HS-5 (cell line): ENCODE data around the gene WNK1.
"Not testable (repeated sequence)": the region's sequence is repeated elsewhere in the genome, so short reads cannot be mapped to it uniquely, and the experiment has no call there.

Experiments
- DNase-seq: peaks from one replicate; pipeline ENCODE4 v3.0.0-alpha.2; 2012; ENCODE audit warnings: low read depth

The WNK1 gene

DNA sequence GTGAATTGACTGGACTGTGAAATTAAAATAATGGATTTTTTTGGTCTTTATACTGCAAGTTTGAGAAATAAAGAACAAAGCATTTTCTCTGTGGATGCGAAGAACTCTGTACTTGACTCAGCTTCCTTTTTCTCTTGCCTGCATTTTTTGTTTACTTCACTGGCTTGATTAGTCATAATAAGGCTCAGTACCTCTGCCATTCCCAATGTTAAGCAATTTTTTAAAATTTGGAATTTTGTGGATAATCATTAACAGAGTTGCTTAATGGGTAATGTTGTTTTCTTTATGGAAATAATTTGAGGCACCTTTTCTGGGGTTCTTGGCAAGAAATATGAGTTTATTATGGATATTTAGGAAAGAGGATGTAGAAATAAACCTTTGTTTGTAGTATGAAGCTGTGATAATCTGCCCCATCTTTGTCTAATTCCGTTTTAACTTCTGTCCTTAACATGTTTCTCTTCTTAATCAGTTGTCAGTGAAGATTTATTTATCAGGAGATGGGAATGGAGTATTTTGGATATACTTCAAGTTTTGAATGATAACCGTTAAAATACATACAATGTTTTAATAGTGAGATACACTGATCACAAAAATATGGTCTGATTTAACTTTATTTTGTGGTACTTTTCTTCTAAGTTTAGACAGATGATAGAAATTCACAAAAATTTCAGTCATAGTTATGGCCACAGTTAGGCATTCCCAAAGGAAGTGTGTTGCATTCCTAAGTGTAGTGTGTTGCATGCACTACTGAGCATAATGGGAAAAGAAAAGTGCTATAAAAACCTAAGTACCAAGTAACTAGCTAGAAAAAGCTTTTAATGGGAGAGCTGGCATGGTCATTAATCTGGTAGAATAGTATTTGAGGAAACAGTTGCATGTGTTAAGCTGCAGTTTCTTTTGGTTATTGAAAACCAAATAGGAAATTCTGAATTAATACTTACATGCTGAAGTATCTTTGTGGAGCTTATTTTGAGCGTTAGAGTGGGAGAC, 27.7 kb downstream of the WNK1 start:
- peak; percentile 32 for DNase-seq

DNA sequence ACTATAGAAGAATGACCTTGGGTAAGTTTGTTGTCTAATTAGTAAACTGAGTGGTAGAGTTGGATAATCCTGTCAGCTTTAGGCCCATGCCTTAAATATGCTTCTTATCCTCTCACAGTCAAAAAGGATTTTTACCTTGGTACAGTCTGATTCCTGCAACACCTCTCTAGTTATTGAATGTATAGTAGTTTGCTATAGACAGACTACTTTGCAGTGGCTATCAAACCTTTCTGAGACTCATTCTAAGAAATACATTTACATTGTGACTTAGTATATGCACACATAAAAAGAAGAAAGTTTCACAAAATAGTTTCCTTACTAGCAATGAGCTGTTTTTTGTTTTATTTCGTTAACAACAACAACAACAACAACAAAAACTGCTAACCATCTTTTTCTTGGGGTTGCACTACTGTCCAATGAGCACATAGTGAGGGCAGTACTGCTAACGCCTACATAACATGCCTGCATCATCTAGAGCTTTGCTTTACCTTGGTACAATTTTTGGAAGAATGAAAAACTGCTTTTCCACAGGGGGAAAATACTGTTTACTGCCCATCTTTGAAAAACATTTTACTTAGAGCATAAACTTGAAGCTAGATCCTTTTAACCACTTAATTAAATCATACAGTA, 28.5 kb downstream of the WNK1 start:
- no peak for DNase-seq

DNA sequence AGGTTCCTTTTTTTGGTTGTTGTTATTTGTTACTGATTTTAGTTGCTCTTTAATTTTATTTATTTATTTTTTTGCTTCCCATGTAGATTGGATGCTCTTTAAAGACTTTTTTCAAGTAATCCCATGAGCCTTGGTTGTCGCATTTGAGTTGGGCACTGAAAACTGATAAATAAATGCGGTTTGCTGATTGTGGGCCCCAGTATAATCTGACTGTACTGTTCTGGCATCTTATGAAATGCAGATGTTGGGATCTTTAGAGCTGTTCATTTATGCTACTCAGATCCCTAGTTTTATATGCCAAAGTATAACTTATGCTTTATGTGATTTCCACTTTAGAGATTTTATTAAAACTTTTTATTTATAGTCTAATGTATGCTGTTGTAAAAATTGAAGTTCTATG, 33.3 kb downstream of the WNK1 start:
- DNase-seq: no peak

DNA sequence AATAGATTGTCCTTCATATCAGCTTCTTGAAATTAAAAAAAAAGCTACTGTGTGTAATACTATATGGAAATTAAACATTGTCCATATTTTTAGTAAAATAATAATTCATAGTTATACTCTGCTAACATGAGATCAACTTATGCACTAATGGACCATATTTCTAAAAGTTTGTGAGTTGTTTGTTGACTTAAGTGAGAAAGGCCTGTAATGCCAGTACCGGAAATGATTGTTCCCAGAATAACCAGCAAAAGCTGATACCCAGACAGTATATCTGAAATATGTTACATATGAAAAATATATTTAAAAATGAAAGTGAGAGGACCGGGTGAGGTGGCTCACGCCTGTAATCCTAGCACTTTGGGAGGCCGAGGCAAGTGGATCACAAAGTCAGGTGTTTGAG, 35.9 kb downstream of the WNK1 start:
- no peak for DNase-seq

DNA sequence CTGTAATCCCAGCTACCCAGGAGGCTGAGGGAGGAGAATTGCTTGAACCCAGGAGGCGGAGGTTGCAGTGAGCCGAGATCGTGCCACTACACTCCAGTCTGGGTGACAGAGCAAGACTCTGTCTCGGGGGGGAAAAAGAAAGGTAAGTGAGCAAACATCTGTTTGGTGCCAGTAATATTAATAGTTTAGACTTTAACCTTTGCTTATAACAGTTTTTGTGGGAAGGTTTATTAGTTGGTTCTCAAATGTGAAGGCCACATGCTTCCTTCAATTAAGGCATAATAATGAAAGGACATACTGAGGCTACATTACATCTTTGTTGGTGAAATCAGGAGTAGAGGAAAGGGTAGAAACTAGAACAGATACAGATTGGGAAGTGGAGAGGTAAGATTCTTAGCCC, 36.4 kb downstream of the WNK1 start:
- not testable (repeated sequence) for DNase-seq

DNA sequence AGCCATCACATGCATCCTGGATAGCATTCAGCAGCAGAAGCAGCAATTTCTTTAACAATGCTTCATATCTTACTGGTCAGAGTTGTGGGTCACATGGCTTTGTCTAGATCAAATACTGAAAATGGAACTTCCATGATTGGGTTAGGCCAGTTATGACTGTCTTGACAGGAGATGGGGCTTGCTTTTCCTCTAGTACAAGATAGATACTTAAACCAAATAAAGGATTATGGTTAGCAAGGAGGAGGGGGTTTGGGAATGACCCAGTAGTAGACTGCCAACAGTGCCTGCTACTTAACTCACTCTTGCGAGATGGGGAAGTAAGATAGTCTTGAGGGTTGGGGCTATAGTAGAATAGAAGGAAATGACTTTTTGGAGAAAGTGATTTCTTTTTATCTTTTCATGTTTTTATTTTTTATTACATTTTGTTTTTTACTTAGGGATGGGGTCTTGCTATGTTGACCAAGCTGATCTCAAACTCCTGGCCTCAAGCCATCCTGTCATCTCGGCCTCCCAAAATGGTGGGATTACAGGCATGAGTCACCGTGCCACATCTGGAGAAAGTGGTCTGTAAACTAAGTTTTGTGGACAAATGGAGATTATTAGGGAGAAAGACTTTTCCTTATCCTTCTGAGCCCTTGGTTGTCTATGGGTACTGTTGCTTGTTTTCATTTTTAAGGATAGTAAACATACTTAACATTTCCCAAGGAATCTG, 37.6 kb downstream of the WNK1 start:
- DNase-seq: no peak

DNA sequence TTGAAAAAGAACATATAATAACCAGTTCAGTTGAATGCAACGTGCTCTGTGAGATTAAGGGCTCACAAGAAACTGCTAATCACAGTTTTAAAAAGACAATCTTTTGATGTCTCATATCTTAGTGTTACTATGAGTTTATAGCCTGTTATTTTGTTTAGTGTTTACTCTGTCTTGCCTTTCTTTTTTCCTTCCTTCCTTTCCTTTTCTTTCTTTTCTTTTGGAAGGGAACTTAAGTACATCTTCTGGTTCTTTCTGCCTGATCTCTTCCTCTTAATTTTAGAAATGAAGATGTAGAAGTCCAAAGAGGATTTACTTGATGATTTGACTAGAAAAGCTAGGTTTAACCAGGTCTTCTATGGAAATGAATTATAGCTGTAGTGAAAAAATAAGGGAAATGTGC, 38.2 kb downstream of the WNK1 start:
- DNase-seq: no peak

GRCh38 chr12:793037-793436, 40.7 kb downstream of the WNK1 start:
- no peak for DNase-seq

DNA sequence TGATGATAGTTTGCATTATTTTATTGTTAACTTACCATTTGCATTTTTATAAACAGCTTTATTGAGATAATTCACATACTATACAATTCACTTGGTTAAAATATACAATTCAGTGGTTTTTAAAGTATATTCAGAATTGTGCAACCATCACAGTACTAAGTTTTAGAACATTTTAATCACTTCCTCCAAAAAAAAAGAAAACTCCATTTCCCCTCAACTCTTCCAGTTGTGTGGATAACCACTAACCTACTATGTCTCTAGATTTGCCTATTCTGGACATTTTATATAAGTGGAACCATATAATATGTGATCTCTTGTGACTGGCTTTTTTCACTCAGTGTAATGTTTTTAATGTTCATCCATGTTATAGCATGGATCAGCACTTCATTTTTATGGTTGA, 41.3 kb downstream of the WNK1 start:
- DNase-seq: no peak

DNA sequence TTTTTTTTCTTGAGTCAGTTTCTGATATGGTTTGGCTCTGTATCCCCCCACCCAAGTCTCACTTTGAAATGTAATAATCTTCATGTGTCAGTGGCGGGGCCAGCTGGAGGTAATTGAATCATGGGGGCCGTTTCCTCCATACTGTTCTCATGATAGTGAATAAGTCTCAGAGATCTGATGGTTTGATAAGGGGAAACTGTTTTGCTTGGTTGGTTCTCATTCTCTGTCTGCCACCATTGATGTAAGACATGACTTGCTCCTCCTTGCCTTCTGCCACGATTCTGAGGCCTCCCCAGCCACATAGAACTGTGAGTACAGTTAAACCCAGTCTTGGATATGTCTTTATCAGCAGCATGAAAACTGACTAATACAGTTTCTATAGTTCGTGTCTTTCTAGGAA, 42.9 kb downstream of the WNK1 start:
- DNase-seq: no peak

- DNase-seq: no peak
These were observed 48.0 kb downstream of the WNK1 start for GRCh38 chr12:800401-800800.

- DNase-seq: peak; percentile 11
These were observed 50.1 kb downstream of the WNK1 start for GRCh38 chr12:802242-803120.

- no peak for DNase-seq
These were observed 52.7 kb downstream of the WNK1 start for GRCh38 chr12:805022-805632.

GRCh38 chr12:806200-806791, 53.9 kb downstream of the WNK1 start:
- no peak for DNase-seq

- DNase-seq: no peak
These were observed 54.8 kb downstream of the WNK1 start for GRCh38 chr12:807041-807735.

DNA sequence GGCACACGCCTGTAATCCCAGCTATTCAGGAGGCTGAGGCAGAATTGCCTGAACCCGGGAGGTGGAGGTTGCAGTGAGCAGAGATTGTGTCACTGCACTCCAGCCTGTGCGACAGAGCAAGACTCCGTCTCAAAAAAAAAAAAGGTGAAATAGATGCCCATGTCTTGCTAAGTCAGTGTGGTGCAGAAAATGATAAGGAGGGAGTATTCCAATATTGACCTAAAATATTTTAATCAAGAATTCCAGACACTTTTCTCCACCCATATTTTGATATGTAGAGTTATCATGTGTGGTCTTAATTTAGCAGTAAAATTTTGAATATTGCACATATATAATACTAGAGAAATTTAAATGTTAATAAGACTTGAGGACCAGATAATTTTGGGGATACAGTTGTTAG, 57.7 kb downstream of the WNK1 start:
- no peak for DNase-seq

GRCh38 chr12:810671-811415, 58.5 kb downstream of the WNK1 start:
- DNase-seq: no peak

- DNase-seq: no peak
These were observed 60.6 kb downstream of the WNK1 start for GRCh38 chr12:812950-813349.

DNA sequence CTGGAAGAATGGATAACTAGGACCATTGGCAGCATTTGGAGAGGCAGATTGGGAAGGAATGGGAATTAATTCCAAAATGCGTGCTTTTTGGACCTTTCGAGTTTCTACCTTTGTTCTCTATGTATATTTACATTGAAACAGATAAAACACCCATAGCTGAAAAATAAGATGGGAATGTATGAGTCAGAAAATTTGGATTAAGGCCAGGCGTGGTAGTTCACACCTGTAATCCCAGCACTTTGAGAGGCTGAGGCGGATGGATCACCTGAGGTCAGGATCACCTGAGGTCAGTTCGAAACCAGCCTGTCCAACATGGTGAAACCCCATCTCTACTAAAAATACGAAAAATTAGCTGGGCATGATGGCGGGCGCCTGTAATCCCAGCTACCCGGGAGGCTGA, 65.1 kb downstream of the WNK1 start:
- not testable (repeated sequence) for DNase-seq
